Stomach (tissue), 4 donors: ENCODE measurements around the gene RABGEF1.

Source experiments
- EP300 ChIP-seq: sonication (generic); formaldehyde crosslinking; IDR thresholded peaks from one replicate; pipeline ENCODE4 v1.6.1; 2017; ENCODE audit warnings: antibody characterized with exemption
- TF ChIP-seq, protein P1 (sequence below), 7 experiments: fragments of 450-650 bp in 4 of 7; fragments of 200-600 bp in 3 of 7; sonication (generic) in 3 of 7; IDR thresholded peaks; one replicate each; pipeline ENCODE4 v1.5.1; 2016 to 2019; ENCODE audit warnings: antibody characterized with exemption in 7 of 7, control low read depth in 2 of 7, mild to moderate bottlenecking in 1 of 7

DNA sequence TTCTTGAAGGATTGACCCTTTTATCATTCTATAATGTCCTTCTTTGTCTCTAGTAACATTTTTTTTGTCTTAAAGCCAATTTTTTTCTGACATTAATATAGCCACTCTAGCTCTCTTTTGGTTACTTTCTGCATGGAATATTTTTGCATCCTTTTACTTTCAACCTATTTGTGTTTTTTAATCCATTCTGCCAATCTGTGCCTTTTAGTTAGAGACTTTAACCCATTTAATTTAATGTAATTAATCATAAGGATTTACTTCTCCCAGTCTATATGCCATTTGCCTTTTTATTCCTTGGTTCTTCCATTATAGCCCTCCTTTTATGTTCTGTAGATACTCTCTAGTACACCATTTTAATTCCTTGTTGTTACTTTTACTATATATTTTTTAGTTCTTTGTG, 32.7 kb upstream of the RABGEF1 start:
- TF ChIP-seq, protein P1, sequence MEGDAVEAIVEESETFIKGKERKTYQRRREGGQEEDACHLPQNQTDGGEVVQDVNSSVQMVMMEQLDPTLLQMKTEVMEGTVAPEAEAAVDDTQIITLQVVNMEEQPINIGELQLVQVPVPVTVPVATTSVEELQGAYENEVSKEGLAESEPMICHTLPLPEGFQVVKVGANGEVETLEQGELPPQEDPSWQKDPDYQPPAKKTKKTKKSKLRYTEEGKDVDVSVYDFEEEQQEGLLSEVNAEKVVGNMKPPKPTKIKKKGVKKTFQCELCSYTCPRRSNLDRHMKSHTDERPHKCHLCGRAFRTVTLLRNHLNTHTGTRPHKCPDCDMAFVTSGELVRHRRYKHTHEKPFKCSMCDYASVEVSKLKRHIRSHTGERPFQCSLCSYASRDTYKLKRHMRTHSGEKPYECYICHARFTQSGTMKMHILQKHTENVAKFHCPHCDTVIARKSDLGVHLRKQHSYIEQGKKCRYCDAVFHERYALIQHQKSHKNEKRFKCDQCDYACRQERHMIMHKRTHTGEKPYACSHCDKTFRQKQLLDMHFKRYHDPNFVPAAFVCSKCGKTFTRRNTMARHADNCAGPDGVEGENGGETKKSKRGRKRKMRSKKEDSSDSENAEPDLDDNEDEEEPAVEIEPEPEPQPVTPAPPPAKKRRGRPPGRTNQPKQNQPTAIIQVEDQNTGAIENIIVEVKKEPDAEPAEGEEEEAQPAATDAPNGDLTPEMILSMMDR (IDR thresholded peaks at IDR 0.05) = no peak
- no peak for TF ChIP-seq EP300
